Breast epithelium (tissue), 3 donors: ENCODE data around the gene PLA2G12A.

Experiments
- CTCF ChIP-seq, 3 donors: fragments of 450-650 bp; IDR thresholded peaks; one replicate each; pipeline ENCODE4 v1.5.1; 2016 to 2017; ENCODE audit warnings: antibody characterized with exemption in 3 of 3, mild to moderate bottlenecking in 3 of 3, moderate library complexity in 3 of 3
- POLR2A ChIP-seq: fragments of 450-650 bp; IDR thresholded peaks from one replicate; pipeline ENCODE4 v1.6.1; 2016; ENCODE audit warnings: antibody characterized with exemption, mild to moderate bottlenecking, moderate library complexity

- no peak for TF ChIP-seq CTCF (IDR thresholded peaks at IDR 0.05)
- TF ChIP-seq POLR2A: no peak
Measured at GRCh38 chr4:109755656-109756055, 25.8 kb upstream of the PLA2G12A start.
